Tibial artery (tissue), 4 donors: ENCODE data around the gene CATSPERZ.
"Not testable (repeated sequence)": the region's sequence is repeated elsewhere in the genome, so short reads cannot be mapped to it uniquely, and the experiment has no call there.

Experiments
- DNase-seq, 2 donors: peaks; one replicate each; pipeline ENCODE4 v3.0.0-alpha.2; 2019
- H3K27ac ChIP-seq, 2 donors: fragments of 200-600 bp; sonication (generic) in 1 of 2; 1 replicate in 1 of 2; 2 replicates in 1 of 2; pipeline ENCODE4 v1.5.1; 2018 to 2019; ENCODE audit warnings: mild to moderate bottlenecking in 1 of 2
- H3K27me3 ChIP-seq, 2 donors: fragments of 200-600 bp; sonication (generic) in 1 of 2; one replicate each; pipeline versions ENCODE4 v1.5.1 to v1.6.0; 2016 to 2019
- H3K36me3 ChIP-seq, 3 donors: fragments of 200-600 bp; sonication (generic) in 2 of 3; one replicate each; pipeline ENCODE4 v1.5.1; 2016 to 2019; ENCODE audit warnings: mild to moderate bottlenecking in 2 of 3
- H3K4me1 ChIP-seq, 4 donors: fragments of 200-600 bp; sonication (generic) in 2 of 4; 1 replicate in 3 of 4; 2 replicates in 1 of 4; pipeline ENCODE4 v1.5.1; 2016 to 2019
- H3K4me3 ChIP-seq, 2 donors: fragments of 200-600 bp; sonication (generic) in 1 of 2; 1 replicate in 1 of 2; 2 replicates in 1 of 2; pipeline ENCODE4 v1.5.1; 2018 to 2019; ENCODE audit warnings: mild to moderate bottlenecking in 2 of 2
- H3K9me3 ChIP-seq, 3 donors: fragments of 200-600 bp; sonication (generic) in 1 of 3; one replicate each; pipeline ENCODE4 v1.5.1; 2016 to 2019
- CTCF ChIP-seq, 2 experiments: fragments of 200-600 bp in 1 of 2; fragments of 450-650 bp in 1 of 2; IDR thresholded peaks; one replicate each; pipeline ENCODE4 v1.5.1; 2017 to 2019; ENCODE audit warnings: antibody characterized with exemption in 2 of 2, mild to moderate bottlenecking in 1 of 2, moderate library complexity in 1 of 2
- intact Hi-C: fragments of 100-400 bp; cut with DNase I; formaldehyde crosslinking; loops from one replicate; pipeline ENCODE4 v1.15.0; 2023; ENCODE audit warnings: low total_unique reads

Gene CATSPERZ

GRCh38 chr11:64305075-64305690, 5.0 kb downstream of the CATSPERZ start, which contains the start of gene ESRRA:
Gene ESRRA (plus strand): TSS chr11:64305524. CDS start chr11:64307180, 1,656 bp downstream.
- no peaks in the 10 kb centered on the region for H3K9me3 ChIP-seq
- peaks cover 0 to 40% (median 26%) of the 10 kb centered on the region in 4 donors for H3K4me1 ChIP-seq
- DNase-seq: peak; percentile 100
- H3K27me3 ChIP-seq: peaks cover 0 to 20% of the 10 kb centered on the region in 2 donors
- intact Hi-C loops: no loop called here
- no peak for TF ChIP-seq CTCF (IDR thresholded peaks at IDR 0.05)
- peak within 1 kb of the TSS; percentile 66 to 86 for H3K4me3 ChIP-seq
- peak within 1 kb of the TSS; percentile 82 to 86 for H3K27ac ChIP-seq
- no peaks in the 10 kb centered on the region for H3K36me3 ChIP-seq

GRCh38 chr11:64305691-64306562, 5.8 kb downstream of the CATSPERZ start:
- peak in 1 of 2 experiments; percentile 11 for TF ChIP-seq CTCF (IDR thresholded peaks at IDR 0.05)
- Histone ChIP-seq H3K4me1 (peaks cover 0 to 32% (median 18%) of the 10 kb centered on the region in 4 donors), H3K27ac (peak overlapping the region; percentile 80 to 81), H3K4me3 (peak overlapping the region; percentile 66 to 86), H3K36me3 (no peaks in the 10 kb centered on the region), H3K9me3 (no peaks in the 10 kb centered on the region), H3K27me3 (peaks cover 0 to 17% of the 10 kb centered on the region in 2 donors)
- intact Hi-C loops: no loop called here
- DNase-seq: peak; percentile 54 to 80

- Histone ChIP-seq H3K36me3 (no peaks in the 10 kb centered on the region), H3K9me3 (no peaks in the 10 kb centered on the region), H3K27ac (peak overlapping the region; percentile 80 to 81), H3K4me3 (peak overlapping the region; percentile 66 to 86), H3K27me3 (peaks cover 0 to 16% of the 10 kb centered on the region in 2 donors), H3K4me1 (peaks cover 0 to 27% (median 15%) of the 10 kb centered on the region in 4 donors)
- intact Hi-C loops: no loop called here
- no peak for DNase-seq
- TF ChIP-seq CTCF (IDR thresholded peaks at IDR 0.05): no peak
Measured at GRCh38 chr11:64306563-64306875, 6.4 kb downstream of the CATSPERZ start.

GRCh38 chr11:64306876-64307622, 6.9 kb downstream of the CATSPERZ start:
- peaks cover 0 to 27% (median 15%) of the 10 kb centered on the region in 4 donors for H3K4me1 ChIP-seq
- H3K9me3 ChIP-seq: no peaks in the 10 kb centered on the region
- no peak for TF ChIP-seq CTCF (IDR thresholded peaks at IDR 0.05)
- peaks cover 0 to 11% of the 10 kb centered on the region in 2 donors for H3K27me3 ChIP-seq
- H3K4me3 ChIP-seq: peak overlapping the region; percentile 66 to 86
- peak overlapping the region; percentile 80 to 81 for H3K27ac ChIP-seq
- DNase-seq: peak in 1 of 2 donors; percentile 81
- no peaks in the 10 kb centered on the region for H3K36me3 ChIP-seq
- intact Hi-C loops: no loop called here

GRCh38 chr11:64307795-64308194, 7.6 kb downstream of the CATSPERZ start:
- intact Hi-C loops, DNase-seq, H3K9me3 ChIP-seq, H3K27me3 ChIP-seq, H3K36me3 ChIP-seq, H3K4me3 ChIP-seq: not testable (repeated sequence)
- H3K27ac ChIP-seq: peak overlapping the region in 1 of 2 donors; percentile 80
- peaks cover 0 to 27% (median 15%) of the 10 kb centered on the region in 4 donors for H3K4me1 ChIP-seq
